GM21360 (cell line): ENCODE measurements around the gene NUMBL.
"Not testable (repeated sequence)": the region's sequence is repeated elsewhere in the genome, so short reads cannot be mapped to it uniquely, and the experiment has no call there.

ENCODE experiments used
- ATAC-seq: cut with Tn5 transposase; IDR thresholded peaks from one replicate; pipeline ENCODE4 v1.9.1; 2021; ENCODE audit warnings: mild to moderate bottlenecking, moderate library complexity; ENCODE audit not compliant: unreplicated experiment

NUMBL gene

GRCh38 chr19:40632311-40633036, 58.0 kb downstream of the NUMBL start:
- no peak for ATAC-seq

GRCh38 chr19:40630571-40631160, 59.8 kb downstream of the NUMBL start:
- ATAC-seq: no peak

GRCh38 chr19:40629346-40629745, 61.1 kb downstream of the NUMBL start:
- no peak for ATAC-seq

- ATAC-seq: no peak
Observed at GRCh38 chr19:40627486-40628279, 62.8 kb downstream of the NUMBL start.

GRCh38 chr19:40626918-40627317, 63.5 kb downstream of the NUMBL start:
- no peak for ATAC-seq

GRCh38 chr19:40625406-40626120, 64.9 kb downstream of the NUMBL start:
- no peak for ATAC-seq

- not testable (repeated sequence) for ATAC-seq
Observed at GRCh38 chr19:40624369-40625153, 65.9 kb downstream of the NUMBL start.

- no peak for ATAC-seq
Observed at GRCh38 chr19:40623403-40624251, 66.8 kb downstream of the NUMBL start.

- no peak for ATAC-seq
Observed at GRCh38 chr19:40622773-40623075, 67.7 kb downstream of the NUMBL start.

GRCh38 chr19:40621966-40622772, 68.3 kb downstream of the NUMBL start:
- no peak for ATAC-seq

GRCh38 chr19:40621283-40621682, 69.2 kb downstream of the NUMBL start:
- ATAC-seq: no peak

GRCh38 chr19:40620161-40620485, 70.3 kb downstream of the NUMBL start:
- ATAC-seq: no peak

GRCh38 chr19:40619333-40620160, 70.9 kb downstream of the NUMBL start:
- no peak for ATAC-seq

- no peak for ATAC-seq
Observed at GRCh38 chr19:40617961-40618360, 72.5 kb downstream of the NUMBL start.

GRCh38 chr19:40616941-40617340, 73.5 kb downstream of the NUMBL start:
- ATAC-seq: no peak

- ATAC-seq: no peak
Observed at GRCh38 chr19:40616178-40616577, 74.3 kb downstream of the NUMBL start.
